Measurements from ENCODE around the gene KCNQ1.

Gene KCNQ1

GRCh38 chr11:2582946-2583604, 138.3 kb downstream of the KCNQ1 start:
- DNase-seq (ENCODE audit: insufficient read length, low spot score): no peak
- no peak for FAIRE-seq
- TF ChIP-seq POLR2AphosphoS5 (IDR thresholded peaks at IDR 0.05; ENCODE audit: low read depth, low read length): no peak
- no peak for TF ChIP-seq TAF1 (IDR thresholded peaks at IDR 0.05; ENCODE audit: low read depth, low read length)
- TF ChIP-seq SPI1 (IDR thresholded peaks at IDR 0.05; ENCODE audit: low read depth, low read length): no peak
- no peak for TF ChIP-seq POU2F2 (IDR thresholded peaks at IDR 0.05; ENCODE audit: low read depth, low read length)
- no peak for TF ChIP-seq POLR2A (IDR thresholded peaks at IDR 0.05; ENCODE audit: low read depth, low read length)
- no peak for TF ChIP-seq PAX5 (IDR thresholded peaks at IDR 0.05; ENCODE audit: insufficient read depth, low read length, severe bottlenecking)

- DNase-seq (ENCODE audit: insufficient read length, low spot score): no peak
- no peak for FAIRE-seq
- TF ChIP-seq POLR2AphosphoS5 (IDR thresholded peaks at IDR 0.05; ENCODE audit: low read depth, low read length) (no peak), SPI1 (IDR thresholded peaks at IDR 0.05; ENCODE audit: low read depth, low read length) (no peak), TAF1 (IDR thresholded peaks at IDR 0.05; ENCODE audit: low read depth, low read length) (no peak), POU2F2 (IDR thresholded peaks at IDR 0.05; ENCODE audit: low read depth, low read length) (no peak), PAX5 (IDR thresholded peaks at IDR 0.05; ENCODE audit: insufficient read depth, low read length, severe bottlenecking) (no peak), POLR2A (IDR thresholded peaks at IDR 0.05; ENCODE audit: low read depth, low read length) (no peak)
Observed at GRCh38 chr11:2583605-2583958, 138.8 kb downstream of the KCNQ1 start.

GRCh38 chr11:2584434-2584811, 139.6 kb downstream of the KCNQ1 start:
- FAIRE-seq: no peak
- no peak for TF ChIP-seq POLR2A (IDR thresholded peaks at IDR 0.05; ENCODE audit: low read depth, low read length)
- TF ChIP-seq TAF1 (IDR thresholded peaks at IDR 0.05; ENCODE audit: low read depth, low read length): no peak
- no peak for TF ChIP-seq POU2F2 (IDR thresholded peaks at IDR 0.05; ENCODE audit: low read depth, low read length)
- no peak for TF ChIP-seq PAX5 (IDR thresholded peaks at IDR 0.05; ENCODE audit: insufficient read depth, low read length, severe bottlenecking)
- no peak for TF ChIP-seq SPI1 (IDR thresholded peaks at IDR 0.05; ENCODE audit: low read depth, low read length)
- TF ChIP-seq POLR2AphosphoS5 (IDR thresholded peaks at IDR 0.05; ENCODE audit: low read depth, low read length): no peak
- no peak for DNase-seq (ENCODE audit: insufficient read length, low spot score)

GRCh38 chr11:2584812-2585565, 140.2 kb downstream of the KCNQ1 start:
- TF ChIP-seq SPI1 (IDR thresholded peaks at IDR 0.05; ENCODE audit: low read depth, low read length): no peak
- no peak for TF ChIP-seq PAX5 (IDR thresholded peaks at IDR 0.05; ENCODE audit: insufficient read depth, low read length, severe bottlenecking)
- no peak for TF ChIP-seq TAF1 (IDR thresholded peaks at IDR 0.05; ENCODE audit: low read depth, low read length)
- DNase-seq (ENCODE audit: insufficient read length, low spot score) (peak; percentile 6), FAIRE-seq (no peak)

GRCh38 chr11:2585566-2586086, 140.8 kb downstream of the KCNQ1 start:
- peak; percentile 1 for DNase-seq (ENCODE audit: insufficient read length, low spot score)
- TF ChIP-seq SPI1 (IDR thresholded peaks at IDR 0.05; ENCODE audit: low read depth, low read length) (no peak), POU2F2 (IDR thresholded peaks at IDR 0.05; ENCODE audit: low read depth, low read length) (no peak), TAF1 (IDR thresholded peaks at IDR 0.05; ENCODE audit: low read depth, low read length) (no peak), PAX5 (IDR thresholded peaks at IDR 0.05; ENCODE audit: insufficient read depth, low read length, severe bottlenecking) (no peak), POLR2A (IDR thresholded peaks at IDR 0.05; ENCODE audit: low read depth, low read length) (no peak), POLR2AphosphoS5 (IDR thresholded peaks at IDR 0.05; ENCODE audit: low read depth, low read length) (no peak)
- FAIRE-seq: no peak

- TF ChIP-seq POLR2A (IDR thresholded peaks at IDR 0.05; ENCODE audit: low read depth, low read length) (no peak), SPI1 (IDR thresholded peaks at IDR 0.05; ENCODE audit: low read depth, low read length) (no peak), TAF1 (IDR thresholded peaks at IDR 0.05; ENCODE audit: low read depth, low read length) (no peak), POLR2AphosphoS5 (IDR thresholded peaks at IDR 0.05; ENCODE audit: low read depth, low read length) (no peak), POU2F2 (IDR thresholded peaks at IDR 0.05; ENCODE audit: low read depth, low read length) (no peak), PAX5 (IDR thresholded peaks at IDR 0.05; ENCODE audit: insufficient read depth, low read length, severe bottlenecking) (no peak)
- DNase-seq (ENCODE audit: insufficient read length, low spot score) (peak; percentile 6), FAIRE-seq (no peak)
Observed at GRCh38 chr11:2586087-2586792, 141.4 kb downstream of the KCNQ1 start.

GRCh38 chr11:2586793-2587131, 142.0 kb downstream of the KCNQ1 start:
- no peak for DNase-seq (ENCODE audit: insufficient read length, low spot score)
- TF ChIP-seq SPI1 (IDR thresholded peaks at IDR 0.05; ENCODE audit: low read depth, low read length) (no peak), POLR2A (IDR thresholded peaks at IDR 0.05; ENCODE audit: low read depth, low read length) (no peak), TAF1 (IDR thresholded peaks at IDR 0.05; ENCODE audit: low read depth, low read length) (no peak), PAX5 (IDR thresholded peaks at IDR 0.05; ENCODE audit: insufficient read depth, low read length, severe bottlenecking) (no peak), POU2F2 (IDR thresholded peaks at IDR 0.05; ENCODE audit: low read depth, low read length) (no peak)
- FAIRE-seq: no peak

- TF ChIP-seq POLR2A (IDR thresholded peaks at IDR 0.05; ENCODE audit: low read depth, low read length): no peak
- no peak for TF ChIP-seq SPI1 (IDR thresholded peaks at IDR 0.05; ENCODE audit: low read depth, low read length)
- no peak for TF ChIP-seq POU2F2 (IDR thresholded peaks at IDR 0.05; ENCODE audit: low read depth, low read length)
- TF ChIP-seq TAF1 (IDR thresholded peaks at IDR 0.05; ENCODE audit: low read depth, low read length): no peak
- no peak for TF ChIP-seq PAX5 (IDR thresholded peaks at IDR 0.05; ENCODE audit: insufficient read depth, low read length, severe bottlenecking)
- TF ChIP-seq POLR2AphosphoS5 (IDR thresholded peaks at IDR 0.05; ENCODE audit: low read depth, low read length): no peak
- FAIRE-seq (no peak), DNase-seq (ENCODE audit: insufficient read length, low spot score) (peak; percentile 10)
Observed at GRCh38 chr11:2587132-2587930, 142.5 kb downstream of the KCNQ1 start.

Measured in GM12891 (cell line).